Thyroid gland (tissue), 4 donors: ENCODE data around the gene CPXM1. TPM values are rescaled to one million over a fixed set of nuclear protein-coding genes. Genes with fewer than 3 reads are reported as not detected.
A peak's percentile ranks its signal among the peaks of the same experiment; 100 is the strongest.

Experiments used
- DNase-seq, 2 donors: peaks; one replicate each; pipeline ENCODE4 v3.0.0-alpha.2; 2019
- H3K27ac ChIP-seq, 3 donors: fragments of 200-600 bp; sonication (generic); 1 replicate in 2 of 3; 2 replicates in 1 of 3; pipeline ENCODE4 v1.5.1; 2016 to 2019; ENCODE audit warnings: mild to moderate bottlenecking in 1 of 3, moderate library complexity in 1 of 3
- H3K27me3 ChIP-seq: fragments of 200-600 bp; sonication (generic); one replicate; pipeline ENCODE4 v1.5.1; 2019
- H3K36me3 ChIP-seq, 2 donors: fragments of 200-600 bp; sonication (generic); one replicate each; pipeline ENCODE4 v1.5.1; 2016 to 2019
- H3K4me1 ChIP-seq, 2 donors: fragments of 200-600 bp; sonication (generic); one replicate each; pipeline ENCODE4 v1.5.1; 2017 to 2019
- H3K4me3 ChIP-seq, 3 donors: fragments of 200-600 bp; sonication (generic); replicated peaks in 1 of 3; 1 replicate in 2 of 3; 2 replicates in 1 of 3; pipeline ENCODE4 v1.5.1; 2016; ENCODE audit warnings: mild to moderate bottlenecking in 1 of 3
- H3K9me3 ChIP-seq: fragments of 200-600 bp; sonication (generic); one replicate; pipeline ENCODE4 v1.5.1; 2017
- CTCF ChIP-seq, 6 experiments: fragments of 200-600 bp in 3 of 6; fragments of 450-650 bp in 3 of 6; sonication (generic) in 3 of 6; IDR thresholded peaks; one replicate each; pipeline ENCODE4 v1.5.1; 2016 to 2019; ENCODE audit warnings: antibody characterized with exemption in 6 of 6, mild to moderate bottlenecking in 2 of 6, inconsistent platforms in 1 of 6, moderate library complexity in 1 of 6
- POLR2A ChIP-seq, 2 donors: fragments of 450-650 bp; IDR thresholded peaks; one replicate each; pipeline ENCODE4 v1.6.1; 2017; ENCODE audit warnings: antibody characterized with exemption in 2 of 2, mild to moderate bottlenecking in 2 of 2, moderate library complexity in 1 of 2
- WGBS, 2 donors: methylation state at CpG; one replicate each; pipeline ENCODE4 v1.1.5; 2017; 5-methylcytosine and 5-hydroxymethylcytosine counted together
- intact Hi-C: fragments of 100-400 bp; cut with DNase I; formaldehyde crosslinking; loops from one replicate; pipeline ENCODE4 v1.15.1; 2023
- total RNA-seq, 4 donors: library from RNA; depleted of rRNA; stranded (reverse); fragments of >200 nt; gene quantifications; one replicate each; pipeline ENCODE4 v1.2.3, GENCODE V29; 2016

The CPXM1 gene
- total RNA-seq, 4 donors from 2014 or later = 1.3 to 38.5 (median 16.5) TPM

- DNase-seq = no peak
- 67 to 69% methylated on average over 10 to 18 of the region's 18 CpGs for WGBS, 2 donors
- Histone ChIP-seq H3K4me1 (peaks cover 31 to 40% of the 10 kb centered on the region in 2 donors), H3K9me3 (no peaks in the 10 kb centered on the region), H3K36me3 (no peaks in the 10 kb centered on the region), H3K27me3 (no peaks in the 10 kb centered on the region), H3K27ac (peak overlapping the region in 1 of 3 donors; percentile 67), H3K4me3 (no peak overlapping the region)
- TF ChIP-seq POLR2A (IDR thresholded peaks at IDR 0.05) = no peak
- TF ChIP-seq CTCF (IDR thresholded peaks at IDR 0.05) = no peak
- intact Hi-C loops = loop anchor here (10.0 kb wide), 1 partner anchor 89 kb away; the partner anchor contains the start of genes PCED1A and VPS16
Measured at GRCh38 chr20:2755451-2756055, 44.9 kb downstream of the CPXM1 start.

GRCh38 chr20:2754424-2754823, 46.0 kb downstream of the CPXM1 start:
- no peak for TF ChIP-seq CTCF (IDR thresholded peaks at IDR 0.05)
- peak in 1 of 2 donors; percentile 13 for TF ChIP-seq POLR2A (IDR thresholded peaks at IDR 0.05)
- no peak overlapping the region for H3K4me3 ChIP-seq
- 28 to 51% methylated on average over 2 of the region's 2 CpGs for WGBS, 2 donors
- DNase-seq = peak in 1 of 2 donors; percentile 78
- no peaks in the 10 kb centered on the region for H3K9me3 ChIP-seq
- H3K36me3 ChIP-seq = no peaks in the 10 kb centered on the region
- peak overlapping the region in 2 of 3 donors; percentile 56 to 67 for H3K27ac ChIP-seq
- peaks cover 31 to 40% of the 10 kb centered on the region in 2 donors for H3K4me1 ChIP-seq
- no peaks in the 10 kb centered on the region for H3K27me3 ChIP-seq
- intact Hi-C loops = loop anchor here (10.0 kb wide), 1 partner anchor 90 kb away; the partner anchor contains the start of genes PCED1A and VPS16

GRCh38 chr20:2753461-2754040, 46.9 kb downstream of the CPXM1 start:
- peaks cover 31 to 40% of the 10 kb centered on the region in 2 donors for H3K4me1 ChIP-seq
- no peak overlapping the region for H3K4me3 ChIP-seq
- no peak for DNase-seq
- H3K27ac ChIP-seq = peak overlapping the region; percentile 13 to 67 (median 42)
- no peaks in the 10 kb centered on the region for H3K9me3 ChIP-seq
- no peak for TF ChIP-seq POLR2A (IDR thresholded peaks at IDR 0.05)
- TF ChIP-seq CTCF (IDR thresholded peaks at IDR 0.05) = no peak
- no peaks in the 10 kb centered on the region for H3K36me3 ChIP-seq
- intact Hi-C loops = loop anchor here (10.0 kb wide), 1 partner anchor 91 kb away; the partner anchor contains the start of genes PCED1A and VPS16
- 78 to 91% methylated on average over 4 to 6 of the region's 6 CpGs for WGBS, 2 donors
- no peaks in the 10 kb centered on the region for H3K27me3 ChIP-seq

- no peaks in the 10 kb centered on the region for H3K27me3 ChIP-seq
- peak; percentile 48 to 56 for DNase-seq
- H3K4me3 ChIP-seq = peak overlapping the region in 1 of 3 donors; percentile 36
- peaks cover 31 to 40% of the 10 kb centered on the region in 2 donors for H3K4me1 ChIP-seq
- H3K36me3 ChIP-seq = no peaks in the 10 kb centered on the region
- no peak overlapping the region for H3K27ac ChIP-seq
- H3K9me3 ChIP-seq = no peaks in the 10 kb centered on the region
- TF ChIP-seq POLR2A (IDR thresholded peaks at IDR 0.05) (no peak), CTCF (IDR thresholded peaks at IDR 0.05) (peak; percentile 35 to 52 (median 44))
- intact Hi-C loops = loop anchor here (10.0 kb wide), 1 partner anchor 92 kb away; the partner anchor contains the start of genes PCED1A and VPS16
- 39 to 43% methylated on average over 16 to 20 of the region's 47 CpGs for whole genome bisulfite sequencing, 2 donors
Measured at GRCh38 chr20:2752567-2753460, 47.6 kb downstream of the CPXM1 start.
